Activated naive CD4-positive, alpha-beta T cell treated with anti-CD3 and anti-CD28 coated beads for 36 hours (primary cell): Measurements from ENCODE around the gene FIG4. TPM values are rescaled to one million over a fixed set of nuclear protein-coding genes. Genes with fewer than 3 reads are reported as not detected.
"Not testable (repeated sequence)": the region's sequence is repeated elsewhere in the genome, so short reads cannot be mapped to it uniquely, and the experiment has no call there.

Experiments used
- CTCF ChIA-PET: fragments of 350-600 bp; sonication (Branson Sonifier 250); formaldehyde crosslinking; loops from one replicate; lab custom pipeline; 2021; ENCODE audit warnings: antibody characterized with exemption; lab: Charles Lee
- DNase-seq: peaks from one replicate; pipeline ENCODE4 v3.0.0-alpha.2; 2020
- H3K27ac Mint-ChIP-seq: one replicate; pipeline ENCODE4 v1.8.0; 2021; ENCODE audit warnings: mild to moderate bottlenecking, mixed read lengths
- H3K27me3 Mint-ChIP-seq: one replicate; pipeline ENCODE4 v1.8.0; 2021; ENCODE audit warnings: low read depth, mixed read lengths
- H3K36me3 Mint-ChIP-seq: one replicate; pipeline ENCODE4 v1.8.0; 2021; ENCODE audit warnings: low read depth, mixed read lengths
- H3K4me1 Mint-ChIP-seq: one replicate; pipeline ENCODE4 v1.8.0; 2021; ENCODE audit warnings: low read depth, mixed read lengths
- H3K4me3 Mint-ChIP-seq: one replicate; pipeline ENCODE4 v1.8.0; 2021; ENCODE audit warnings: mild to moderate bottlenecking, moderate library complexity, mixed read lengths
- H3K9me3 Mint-ChIP-seq: one replicate; pipeline ENCODE4 v1.8.0; 2021; ENCODE audit warnings: mixed read lengths
- intact Hi-C: fragments of 100-400 bp; cut with micrococcal nuclease; formaldehyde crosslinking; loops from one replicate; pipeline ENCODE4 v1.15.1; 2023
- total RNA-seq, 2 experiments: library from RNA; stranded (reverse); gene quantifications; one replicate each; pipeline ENCODE4 v1.2.3, GENCODE V29; 2021

Gene FIG4
- total RNA-seq, 2 experiments from 2014 or later = 14.0 to 16.4 TPM

- H3K27ac Mint-ChIP-seq, H3K4me1 Mint-ChIP-seq, H3K4me3 Mint-ChIP-seq, H3K9me3 Mint-ChIP-seq, DNase-seq, H3K27me3 Mint-ChIP-seq, H3K36me3 Mint-ChIP-seq, intact Hi-C loops: not testable (repeated sequence)
- CTCF ChIA-PET = interaction anchor here (1.5 kb wide), 1 partner anchor 165 kb away, joined by 5 read pairs; no protein-coding TSS in a partner anchor
These were observed 178.4 kb downstream of the FIG4 start for GRCh38 chr6:109869398-109870088.

DNA sequence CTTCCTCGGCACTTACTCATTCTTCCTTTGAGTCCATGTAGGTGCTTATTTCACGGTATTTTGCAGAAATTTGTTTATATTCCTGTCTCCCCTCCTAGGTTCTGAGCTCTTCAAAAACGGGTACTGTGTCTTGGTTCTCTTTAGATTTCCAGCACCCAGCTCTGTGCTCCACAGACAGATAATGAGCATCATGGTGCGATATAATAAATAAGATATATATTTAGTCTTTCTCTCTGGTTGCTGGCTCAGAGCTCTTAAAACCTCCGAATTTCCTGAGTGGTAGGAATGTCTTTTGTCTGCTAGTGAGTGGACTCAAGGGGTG, 179.0 kb downstream of the FIG4 start:
- Mint-ChIP-seq H3K9me3 (no peaks in the 10 kb centered on the region), H3K4me1 (no peaks in the 10 kb centered on the region), H3K36me3 (no peaks in the 10 kb centered on the region), H3K4me3 (no peak overlapping the region), H3K27me3 (peaks cover 6% of the 10 kb centered on the region), H3K27ac (no peak overlapping the region)
- CTCF ChIA-PET = interaction anchor here (0.5 to 1.5 kb wide), 2 partner anchors 16 to 166 kb away, joined by 4 to 5 read pairs; no protein-coding TSS in a partner anchor
- intact Hi-C loops = no loop called here
- DNase-seq = no peak

DNA sequence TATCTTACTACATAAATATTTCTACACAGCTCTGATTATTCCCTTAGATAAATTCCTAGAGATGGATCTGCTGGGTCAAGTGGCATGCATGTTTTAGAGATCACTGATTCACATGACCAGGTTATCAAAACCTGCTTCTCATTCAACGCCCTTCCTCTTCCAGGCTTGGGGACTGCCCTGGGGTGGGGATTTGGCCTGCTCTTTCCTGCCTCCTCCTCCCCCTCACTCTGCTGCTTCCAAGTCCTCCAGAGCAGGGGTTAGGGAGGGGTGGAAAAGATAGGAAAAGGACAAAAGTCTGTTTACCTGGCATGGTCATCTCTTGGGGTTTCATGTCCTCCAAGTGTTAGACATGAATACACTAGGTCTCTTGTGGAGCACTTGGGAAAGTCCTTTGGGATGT, 181.5 kb downstream of the FIG4 start:
- Mint-ChIP-seq H3K4me1 (no peaks in the 10 kb centered on the region), H3K9me3 (no peaks in the 10 kb centered on the region), H3K27ac (no peak overlapping the region), H3K27me3 (peaks cover 5% of the 10 kb centered on the region), H3K36me3 (no peaks in the 10 kb centered on the region), H3K4me3 (no peak overlapping the region)
- intact Hi-C loops = no loop called here
- no peak for DNase-seq
- CTCF ChIA-PET = interaction anchor here (1.1 kb wide), 1 partner anchor 167 kb away, joined by 3 read pairs; no protein-coding TSS in a partner anchor

DNA sequence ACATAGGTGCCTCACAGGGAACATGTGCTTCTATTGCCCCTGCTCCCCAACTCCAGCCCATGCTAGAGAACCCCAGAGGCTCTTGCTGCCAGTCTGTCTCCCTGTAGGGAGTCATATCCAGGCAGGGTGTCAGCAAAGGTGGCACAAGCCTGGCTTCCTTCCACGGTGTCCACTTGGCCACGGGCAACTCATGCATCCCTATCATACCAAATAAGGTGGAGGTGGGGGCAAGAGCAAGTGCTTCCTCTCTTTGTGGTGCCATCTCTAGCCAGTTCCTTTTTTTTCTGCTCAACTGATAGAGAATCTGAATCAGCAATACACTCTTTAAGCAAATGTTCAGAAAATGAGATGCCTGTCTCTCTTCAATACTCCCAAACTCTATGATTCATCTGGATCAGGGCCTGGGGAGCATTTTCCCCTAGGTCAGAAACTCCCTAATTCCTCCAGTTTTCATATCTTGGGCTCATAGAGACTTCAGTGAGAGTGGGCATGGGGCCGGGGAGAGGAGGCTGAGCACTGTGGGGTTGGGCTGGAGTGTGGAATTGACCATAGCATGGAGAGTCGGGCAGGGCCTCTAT, 182.0 kb downstream of the FIG4 start:
- CTCF ChIA-PET = no interaction called here
- intact Hi-C loops = no loop called here
- no peaks in the 10 kb centered on the region for H3K36me3 Mint-ChIP-seq
- H3K27me3 Mint-ChIP-seq = peaks cover under 1% of the 10 kb centered on the region
- no peak overlapping the region for H3K27ac Mint-ChIP-seq
- no peaks in the 10 kb centered on the region for H3K9me3 Mint-ChIP-seq
- no peak for DNase-seq
- H3K4me3 Mint-ChIP-seq = no peak overlapping the region
- no peaks in the 10 kb centered on the region for H3K4me1 Mint-ChIP-seq

- DNase-seq = no peak
- Mint-ChIP-seq H3K4me1 (no peaks in the 10 kb centered on the region), H3K4me3 (no peak overlapping the region), H3K27ac (no peak overlapping the region), H3K27me3 (no peaks in the 10 kb centered on the region), H3K9me3 (no peaks in the 10 kb centered on the region), H3K36me3 (no peaks in the 10 kb centered on the region)
- intact Hi-C loops = no loop called here
- CTCF ChIA-PET = no interaction called here
These were observed 183.0 kb downstream of the FIG4 start for GRCh38 chr6:109874086-109874485.

GRCh38 chr6:109874621-109875020, 183.5 kb downstream of the FIG4 start:
- intact Hi-C loops = no loop called here
- H3K27ac Mint-ChIP-seq = no peak overlapping the region
- CTCF ChIA-PET = interaction anchor here (1.0 kb wide), 1 partner anchor 170 kb away, joined by 3 read pairs; no protein-coding TSS in a partner anchor

More at GRCh38 chr6:109874621-109875020, 183.5 kb downstream of the FIG4 start:
- H3K4me3 Mint-ChIP-seq = no peak overlapping the region
- no peaks in the 10 kb centered on the region for H3K36me3 Mint-ChIP-seq
- DNase-seq = no peak
- no peaks in the 10 kb centered on the region for H3K27me3 Mint-ChIP-seq
- H3K9me3 Mint-ChIP-seq = no peaks in the 10 kb centered on the region
- no peaks in the 10 kb centered on the region for H3K4me1 Mint-ChIP-seq

Other genes with a start within 250 kb of the FIG4 start
- gene MICAL1, start 235.5 kb upstream of the FIG4 start, total RNA-seq = 10 to 100 TPM; 20.4 to 22.9 TPM
- 1 to 10 TPM; 6.9 to 7.4 TPM for gene ZBTB24, start 208.1 kb upstream of the FIG4 start, total RNA-seq
- gene AK9, start 94 bp upstream of the FIG4 start, total RNA-seq = 1 to 10 TPM; 1.7 TPM